GM19397 (cell line): ENCODE measurements around the gene PRDM16.

Source experiments
- ATAC-seq: cut with Tn5 transposase; IDR thresholded peaks from one replicate; pipeline ENCODE4 v1.9.1; 2021; ENCODE audit warnings: mild to moderate bottlenecking, moderate library complexity; ENCODE audit not compliant: unreplicated experiment

PRDM16 gene

GRCh38 chr1:3452866-3453175 lies 383.8 kb downstream of the PRDM16 start:
- no peak for ATAC-seq

GRCh38 chr1:3453203-3453761 lies 384.3 kb downstream of the PRDM16 start:
- ATAC-seq: no peak

DNA sequence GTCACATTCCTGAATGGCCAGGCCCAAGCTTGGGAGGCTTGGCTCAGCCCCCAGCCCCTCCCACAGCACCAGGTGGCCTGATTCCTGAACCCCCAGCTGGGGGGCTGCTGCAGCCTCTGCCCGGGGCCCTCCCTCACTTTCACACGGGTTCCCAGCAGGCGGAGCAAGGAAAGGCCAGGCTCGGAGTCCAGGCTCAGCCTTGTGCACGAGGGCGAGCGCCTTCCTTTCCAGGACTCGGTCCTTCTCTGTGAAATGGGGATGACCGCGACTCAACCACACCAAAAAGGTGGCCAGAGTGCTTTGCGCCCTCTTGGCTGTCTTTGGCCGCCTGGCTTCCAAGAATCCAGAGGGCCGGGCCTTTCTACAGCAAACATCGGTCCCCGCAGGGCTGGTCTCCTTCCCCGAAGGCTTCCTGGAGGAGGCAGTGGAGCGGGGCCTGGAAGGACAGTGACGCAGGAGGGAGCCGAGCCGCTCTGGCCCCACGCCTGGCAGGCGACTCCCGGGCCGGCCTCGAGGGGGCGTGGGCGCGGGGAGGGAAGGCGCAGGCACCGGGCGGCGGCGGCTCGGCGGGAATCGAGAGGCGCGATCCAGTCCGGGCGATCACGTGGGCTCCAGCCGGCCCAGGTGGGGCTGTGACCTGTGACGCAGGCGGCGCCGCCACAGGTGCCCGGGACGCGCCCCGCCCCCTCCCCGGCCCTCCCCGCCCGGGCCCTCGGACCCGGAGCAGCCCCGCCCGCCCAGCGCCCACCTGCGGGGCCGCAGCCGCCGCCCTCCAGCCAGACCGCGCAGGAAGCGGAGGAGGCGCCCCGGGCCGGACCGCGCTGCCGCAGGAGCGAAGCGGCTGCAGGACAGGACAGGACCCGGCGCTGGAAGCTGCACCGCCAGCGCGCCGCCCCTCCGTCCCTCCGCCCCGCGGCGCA lies 385.1 kb downstream of the PRDM16 start, which contains the start of gene ARHGEF16:
Gene ARHGEF16 (plus strand): TSS at position 775 of the 920 bp plus-strand sequence. CDS start 8,420 bp downstream, outside the sequence.
- no peak for ATAC-seq

GRCh38 chr1:3454811-3455618 lies 386.0 kb downstream of the PRDM16 start:
- no peak for ATAC-seq

DNA sequence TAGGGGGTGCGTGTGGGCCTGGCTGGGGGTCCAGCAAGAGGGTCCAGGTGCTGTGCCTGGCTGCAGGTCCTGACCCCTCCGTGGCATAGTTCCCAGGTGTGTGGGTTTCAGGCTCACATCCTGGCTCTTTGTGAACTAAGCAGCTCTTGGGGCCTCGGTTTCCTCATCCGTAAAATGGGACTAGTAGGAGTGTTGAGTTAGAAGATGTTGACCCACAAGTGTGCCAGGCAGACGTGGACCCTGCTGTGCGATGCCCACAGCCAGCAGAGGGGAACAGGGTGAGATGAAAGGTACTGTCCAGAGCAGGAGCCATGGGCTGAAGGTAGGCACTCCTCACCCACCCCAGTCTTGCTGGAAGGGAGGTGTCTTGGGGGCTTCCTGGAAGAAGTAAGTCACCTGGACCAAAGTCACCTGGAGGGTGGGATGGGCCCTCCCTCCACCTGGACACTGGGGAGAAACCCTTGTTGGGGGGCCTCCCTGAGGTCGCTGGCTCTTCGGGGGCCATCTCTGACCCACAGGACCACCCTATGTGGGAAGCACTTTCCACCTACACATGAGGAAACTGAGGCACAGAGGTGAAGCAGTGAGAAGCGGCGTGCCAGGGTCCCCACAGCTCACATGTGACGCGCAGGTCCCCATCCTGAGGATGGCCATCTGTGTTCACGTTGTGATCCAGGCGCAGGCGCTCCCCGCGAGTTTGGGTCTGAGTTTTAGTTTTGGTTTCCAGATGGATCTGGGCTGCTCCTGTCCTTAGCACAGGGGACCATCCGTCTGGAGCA lies 386.9 kb downstream of the PRDM16 start:
- ATAC-seq: no peak

GRCh38 chr1:3456449-3456963 lies 387.5 kb downstream of the PRDM16 start:
- ATAC-seq: no peak

GRCh38 chr1:3456964-3457909 lies 388.2 kb downstream of the PRDM16 start:
- ATAC-seq: no peak

DNA sequence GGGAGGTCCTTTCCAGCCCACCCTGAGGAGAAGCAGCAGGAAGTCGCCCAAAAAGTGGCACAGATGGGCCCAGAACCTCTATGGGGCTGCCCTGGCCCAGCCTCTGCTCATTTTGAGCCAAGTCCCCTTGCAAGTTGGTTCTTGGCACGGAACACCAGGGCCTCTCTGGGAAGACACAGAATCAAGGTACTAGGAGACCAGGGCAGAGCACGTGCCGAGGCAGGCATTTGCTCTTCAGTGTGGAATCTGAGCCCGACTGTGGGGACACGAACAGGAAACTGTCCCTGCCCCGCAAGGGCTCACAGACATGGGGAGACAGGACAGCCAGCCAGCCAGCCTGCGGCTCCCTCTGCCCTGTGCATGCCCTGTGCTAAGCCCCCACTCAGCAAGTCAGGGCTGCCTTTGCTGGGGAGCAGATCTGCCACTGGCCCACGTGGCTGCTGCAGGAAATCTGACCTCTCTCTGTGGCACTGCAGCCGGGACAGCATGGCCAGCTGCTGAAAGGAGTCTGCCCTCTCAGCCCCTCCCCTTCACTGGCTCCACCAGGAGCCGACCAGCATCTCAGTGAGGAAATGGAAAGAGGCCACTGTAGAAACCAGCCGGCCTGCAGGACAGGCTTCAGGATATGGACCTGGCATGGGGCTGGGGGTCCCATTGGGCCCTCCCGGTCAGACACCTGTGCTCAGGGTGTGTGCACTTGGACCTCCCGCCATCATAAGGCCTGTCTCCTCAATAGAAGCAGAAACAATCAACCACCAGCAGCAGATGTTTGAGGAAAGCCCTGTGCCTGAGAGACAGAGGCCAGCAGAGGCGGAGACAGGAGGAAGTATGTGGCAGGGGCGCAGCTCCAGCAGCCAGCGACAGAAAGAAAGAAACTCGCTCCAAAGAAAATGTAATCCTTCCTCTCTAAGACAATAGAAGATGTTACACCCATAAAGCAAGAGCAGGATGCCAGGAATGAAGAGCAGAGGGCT lies 389.2 kb downstream of the PRDM16 start:
- ATAC-seq: no peak

DNA sequence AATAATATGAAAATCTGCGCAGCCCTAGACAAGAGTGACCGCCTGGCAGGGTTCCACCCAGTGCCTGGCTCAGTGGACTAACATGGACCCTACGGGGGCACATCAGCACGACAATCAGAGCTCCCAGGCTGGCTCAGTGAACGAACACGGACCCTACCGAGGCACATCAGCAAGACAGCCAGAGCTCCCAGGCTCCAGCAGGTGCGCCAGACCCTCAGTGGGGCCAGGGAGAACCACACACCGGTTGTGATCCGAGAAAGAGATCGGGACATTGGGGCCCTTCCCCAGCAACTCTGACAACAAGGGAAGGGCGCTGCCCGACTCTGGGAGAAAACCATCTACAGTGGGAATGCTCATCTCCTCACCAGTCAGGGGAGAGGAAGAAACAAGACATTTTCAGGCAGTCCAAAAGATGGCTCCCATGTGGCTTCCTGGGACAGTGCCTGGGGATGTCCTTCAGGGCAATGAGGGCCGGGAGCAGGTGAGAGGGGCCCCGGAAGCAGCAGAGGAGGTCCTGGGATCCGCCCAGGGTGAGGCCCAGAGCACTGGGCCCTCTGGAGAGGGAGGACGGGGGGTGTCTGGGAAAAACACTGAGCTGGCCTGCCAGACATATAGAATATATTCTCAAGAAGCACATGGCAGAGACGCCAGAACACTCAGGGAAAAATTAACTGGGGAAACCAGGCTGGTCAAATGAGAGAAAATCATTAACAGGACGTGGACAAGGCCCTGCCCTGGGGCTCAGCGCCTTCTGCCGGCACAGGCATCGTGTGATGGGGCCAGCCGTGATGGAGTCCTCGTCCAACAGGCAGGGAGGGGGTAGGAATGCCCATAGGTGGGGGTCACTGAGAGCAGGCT lies 390.3 kb downstream of the PRDM16 start:
- ATAC-seq: no peak

DNA sequence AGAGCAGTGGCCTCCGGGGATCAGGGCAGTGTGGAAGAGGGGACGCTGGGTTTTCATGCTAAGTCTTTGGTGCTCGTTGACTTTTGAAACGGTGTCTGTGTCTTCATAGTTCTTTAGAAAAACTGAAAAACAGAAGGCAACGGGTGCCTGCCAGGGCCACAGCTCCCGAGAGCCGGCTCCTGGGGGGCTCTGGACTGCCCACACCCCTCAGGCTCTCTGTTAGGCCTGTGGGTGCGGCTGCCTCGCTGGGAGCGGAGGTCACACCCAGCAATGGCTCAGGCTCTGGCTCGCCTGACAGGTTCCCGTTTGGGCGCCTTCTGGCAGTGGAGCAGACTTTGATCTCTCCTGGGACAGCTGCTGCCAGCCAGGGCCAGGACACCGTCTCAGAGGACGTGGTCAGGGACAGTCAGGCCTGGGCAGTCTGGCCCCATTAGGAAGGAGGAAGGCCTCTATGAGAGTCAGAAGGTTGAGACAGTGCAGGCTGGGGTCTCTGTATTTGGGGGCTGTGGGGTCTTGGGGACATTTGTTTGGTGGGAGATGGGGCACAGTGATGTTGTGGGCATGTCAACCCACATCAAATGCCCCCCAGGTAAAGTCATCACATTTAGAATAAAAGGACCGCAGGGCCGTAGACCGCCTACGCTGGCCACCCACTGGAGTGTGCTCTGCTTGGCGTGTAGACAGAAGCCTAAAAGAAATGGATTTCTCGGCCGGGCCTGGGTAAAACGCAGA lies 391.1 kb downstream of the PRDM16 start:
- no peak for ATAC-seq

GRCh38 chr1:3460672-3461131 lies 391.7 kb downstream of the PRDM16 start:
- no peak for ATAC-seq

GRCh38 chr1:3461238-3461933 lies 392.4 kb downstream of the PRDM16 start:
- no peak for ATAC-seq

GRCh38 chr1:3461934-3462275 lies 392.9 kb downstream of the PRDM16 start:
- no peak for ATAC-seq

GRCh38 chr1:3462356-3463012 lies 393.5 kb downstream of the PRDM16 start:
- no peak for ATAC-seq

DNA sequence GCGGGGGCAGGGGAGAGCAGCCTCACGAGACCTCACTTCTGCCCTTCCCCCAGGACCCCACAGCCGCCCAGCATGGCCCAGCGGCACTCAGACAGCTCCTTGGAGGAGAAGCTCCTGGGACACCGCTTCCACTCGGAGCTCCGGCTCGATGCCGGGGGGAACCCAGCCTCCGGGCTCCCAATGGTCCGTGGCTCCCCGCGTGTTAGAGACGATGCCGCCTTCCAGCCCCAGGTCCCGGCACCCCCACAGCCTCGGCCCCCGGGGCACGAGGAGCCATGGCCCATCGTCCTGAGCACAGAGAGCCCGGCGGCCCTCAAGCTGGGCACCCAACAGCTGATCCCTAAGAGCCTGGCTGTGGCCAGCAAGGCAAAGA lies 394.0 kb downstream of the PRDM16 start:
- ATAC-seq: no peak

DNA sequence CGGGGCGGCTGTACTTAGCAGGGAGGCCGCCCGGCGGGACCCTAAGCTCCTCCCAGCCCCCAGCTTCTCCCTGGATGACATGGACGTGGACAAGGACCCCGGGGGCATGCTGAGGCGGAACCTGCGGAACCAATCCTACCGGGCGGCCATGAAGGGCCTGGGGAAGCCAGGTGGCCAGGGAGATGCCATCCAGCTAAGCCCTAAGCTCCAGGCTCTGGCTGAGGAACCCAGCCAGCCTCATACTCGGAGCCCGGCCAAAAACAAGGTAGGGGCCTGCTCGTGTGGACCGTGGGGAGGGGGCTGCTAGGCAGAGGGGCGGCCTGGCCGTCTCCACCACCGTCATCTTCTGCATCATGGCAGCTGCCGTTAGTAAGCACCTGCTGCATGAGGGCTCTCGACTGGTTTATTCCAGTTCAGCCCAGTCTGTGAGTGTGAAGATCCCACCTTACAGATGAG lies 394.4 kb downstream of the PRDM16 start:
- no peak for ATAC-seq
